Gastrocnemius medialis (tissue), 4 donors: ENCODE measurements around the gene ACOXL. TPM values are rescaled to one million over a fixed set of nuclear protein-coding genes. Genes with fewer than 3 reads are reported as not detected.

Experiments
- ATAC-seq, 2 donors: fragments of 150-250 bp; one replicate each; pipeline ENCODE4 v1.9.1; 2016
- DNase-seq, 2 donors: peaks; one replicate each; pipeline ENCODE4 v3.0.0-alpha.2; 2019
- H3K27ac ChIP-seq, 4 donors: fragments of 200-600 bp; sonication (generic); 1 replicate in 1 of 4; 2 replicates in 3 of 4; pipeline ENCODE4 v1.5.1; 2016 to 2018; ENCODE audit warnings: mild to moderate bottlenecking in 2 of 4, moderate library complexity in 1 of 4
- H3K27me3 ChIP-seq, 3 donors: fragments of 200-600 bp; sonication (generic) in 2 of 3; 1 replicate in 1 of 3; 2 replicates in 2 of 3; pipeline versions ENCODE4 v1.5.1 to v1.6.0; 2016 to 2019; ENCODE audit warnings: mild to moderate bottlenecking in 1 of 3, moderate library complexity in 1 of 3
- H3K36me3 ChIP-seq, 2 donors: fragments of 200-600 bp; sonication (generic) in 1 of 2; one replicate each; pipeline ENCODE4 v1.5.1; 2017 to 2018
- H3K4me1 ChIP-seq, 2 donors: fragments of 200-600 bp; sonication (generic) in 1 of 2; one replicate each; pipeline ENCODE4 v1.5.1; 2016 to 2017; ENCODE audit warnings: mild to moderate bottlenecking in 2 of 2
- H3K4me3 ChIP-seq, 4 donors: fragments of 200-600 bp; sonication (generic) in 3 of 4; 1 replicate in 1 of 4; 2 replicates in 3 of 4; pipeline ENCODE4 v1.5.1; 2016 to 2019; ENCODE audit warnings: mild to moderate bottlenecking in 2 of 4
- H3K9me3 ChIP-seq, 3 donors: fragments of 200-600 bp; sonication (generic) in 2 of 3; 1 replicate in 1 of 3; 2 replicates in 2 of 3; pipeline ENCODE4 v1.5.1; 2016 to 2019
- CTCF ChIP-seq, 5 experiments: fragments of 450-650 bp in 3 of 5; fragments of 200-600 bp in 2 of 5; sonication (generic) in 2 of 5; IDR thresholded peaks in 4 of 5; conservative IDR thresholded peaks in 1 of 5; 1 replicate in 4 of 5; 2 replicates in 1 of 5; pipeline ENCODE4 v1.5.1; 2016 to 2019; ENCODE audit warnings: antibody characterized with exemption in 5 of 5, mild to moderate bottlenecking in 3 of 5, moderate library complexity in 3 of 5
- POLR2A ChIP-seq, 2 donors: fragments of 450-650 bp; IDR thresholded peaks; one replicate each; pipeline ENCODE4 v1.6.1; 2017; ENCODE audit warnings: antibody characterized with exemption in 2 of 2, mild to moderate bottlenecking in 2 of 2, moderate library complexity in 2 of 2
- in situ Hi-C, 4 donors: fragments of 200-750 bp; cut with MboI; loops; one replicate each; pipeline versions ENCODE4 v1.15.0 to v1.8.0; 2017; ENCODE audit warnings: low sequenced_read_pairs in 4 of 4
- intact Hi-C: fragments of 100-400 bp; cut with DNase I; formaldehyde crosslinking; loops from one replicate; pipeline ENCODE4 v1.15.1; 2023; ENCODE audit warnings: low total_unique reads
- total RNA-seq, 4 donors: library from RNA; depleted of rRNA; stranded (reverse); fragments of >200 nt; gene quantifications; one replicate each; pipeline versions ENCODE4 v1.1.0 to v1.2.3, GENCODE V29; 2016

Gene ACOXL
- total RNA-seq, 4 donors from 2014 or later: not detected

GRCh38 chr2:110848519-110849030, 116.2 kb downstream of the ACOXL start:
- intact Hi-C loops: no loop called here
- H3K9me3 ChIP-seq: no peaks in the 10 kb centered on the region
- H3K27me3 ChIP-seq: no peaks in the 10 kb centered on the region
- in situ Hi-C loops: no loop called here
- no peaks in the 10 kb centered on the region for H3K36me3 ChIP-seq
- H3K4me3 ChIP-seq: no peak overlapping the region
- TF ChIP-seq POLR2A (IDR thresholded peaks at IDR 0.05) (no peak), CTCF (IDR thresholded peaks at IDR 0.05 in 4 of 5, conservative IDR thresholded peaks at IDR 0.05 in 1 of 5) (no peak)
- ATAC-seq (no peak), DNase-seq (no peak)
- H3K27ac ChIP-seq: no peak overlapping the region
- H3K4me1 ChIP-seq: no peaks in the 10 kb centered on the region

- H3K4me1 ChIP-seq: no peaks in the 10 kb centered on the region
These were observed 119.2 kb downstream of the ACOXL start for GRCh38 chr2:110851531-110851930.

GRCh38 chr2:110852051-110852450, 119.7 kb downstream of the ACOXL start:
- H3K27ac ChIP-seq: no peak overlapping the region
- intact Hi-C loops (no loop called here), in situ Hi-C loops (no loop called here)
- H3K4me3 ChIP-seq: no peak overlapping the region
- ATAC-seq (no peak), DNase-seq (no peak)
- H3K36me3 ChIP-seq: no peaks in the 10 kb centered on the region
- TF ChIP-seq POLR2A (IDR thresholded peaks at IDR 0.05): no peak
- no peak for TF ChIP-seq CTCF (IDR thresholded peaks at IDR 0.05 in 4 of 5, conservative IDR thresholded peaks at IDR 0.05 in 1 of 5)
- H3K4me1 ChIP-seq: no peaks in the 10 kb centered on the region
- H3K27me3 ChIP-seq: no peaks in the 10 kb centered on the region
- H3K9me3 ChIP-seq: no peaks in the 10 kb centered on the region

More at GRCh38 chr2:110851531-110851930, 119.2 kb downstream of the ACOXL start:
- in situ Hi-C loops: no loop called here
- Histone ChIP-seq H3K27me3 (no peaks in the 10 kb centered on the region), H3K9me3 (no peaks in the 10 kb centered on the region), H3K4me3 (no peak overlapping the region), H3K36me3 (no peaks in the 10 kb centered on the region), H3K27ac (no peak overlapping the region)
- TF ChIP-seq POLR2A (IDR thresholded peaks at IDR 0.05) (no peak), CTCF (IDR thresholded peaks at IDR 0.05 in 4 of 5, conservative IDR thresholded peaks at IDR 0.05 in 1 of 5) (no peak)
- intact Hi-C loops: no loop called here
- ATAC-seq (no peak), DNase-seq (no peak)

- in situ Hi-C loops: no loop called here
These were observed 120.3 kb downstream of the ACOXL start for GRCh38 chr2:110852541-110853263.

More at GRCh38 chr2:110852541-110853263, 120.3 kb downstream of the ACOXL start:
- H3K4me3 ChIP-seq: no peak overlapping the region
- H3K4me1 ChIP-seq: no peaks in the 10 kb centered on the region
- peaks cover 0 to under 1% (median 0%) of the 10 kb centered on the region in 3 donors for H3K27me3 ChIP-seq
- DNase-seq (no peak), ATAC-seq (no peak)
- no peaks in the 10 kb centered on the region for H3K9me3 ChIP-seq
- no peaks in the 10 kb centered on the region for H3K36me3 ChIP-seq
- intact Hi-C loops: loop anchor here (1.0 kb wide), 1 partner anchor 41 kb away; no protein-coding TSS in a partner anchor
- TF ChIP-seq POLR2A (IDR thresholded peaks at IDR 0.05) (no peak), CTCF (IDR thresholded peaks at IDR 0.05 in 4 of 5, conservative IDR thresholded peaks at IDR 0.05 in 1 of 5) (no peak)
- H3K27ac ChIP-seq: no peak overlapping the region
